HL-60/S4 (cell line): Measurements from ENCODE around the gene CC2D2A.
"Not testable (repeated sequence)": the region's sequence is repeated elsewhere in the genome, so short reads cannot be mapped to it uniquely, and the experiment has no call there.

ENCODE experiments used
- in situ Hi-C: fragments of 300-500 bp; cut with MboI; formaldehyde crosslinking; loops from 2 replicates; pipeline ENCODE4 v1.14.3; 2022; ENCODE audit warnings: low sequenced_read_pairs

Gene CC2D2A

GRCh38 chr4:15610855-15611254 lies 141.2 kb downstream of the CC2D2A start:
- in situ Hi-C loops, result no loop called here

GRCh38 chr4:15612136-15612535 lies 142.5 kb downstream of the CC2D2A start:
- in situ Hi-C loops, result no loop called here

GRCh38 chr4:15614891-15615290 lies 145.2 kb downstream of the CC2D2A start:
- in situ Hi-C loops, result not testable (repeated sequence)

- in situ Hi-C loops, result not testable (repeated sequence)
Measured at GRCh38 chr4:15617407-15617806, 147.7 kb downstream of the CC2D2A start.

GRCh38 chr4:15636818-15637217 lies 167.1 kb downstream of the CC2D2A start:
- in situ Hi-C loops, result no loop called here

- in situ Hi-C loops, result no loop called here
Measured at GRCh38 chr4:15638418-15638817, 168.7 kb downstream of the CC2D2A start.

- in situ Hi-C loops, result no loop called here
Measured at GRCh38 chr4:15648600-15648999, 178.9 kb downstream of the CC2D2A start.

- in situ Hi-C loops, result loop anchor here (25.0 kb wide), 1 partner anchor 413 kb away; no protein-coding TSS in a partner anchor
Measured at GRCh38 chr4:15649914-15650545, 180.3 kb downstream of the CC2D2A start.
